ENCODE measurements around the gene PFN3. TPM values are rescaled to one million over a fixed set of nuclear protein-coding genes. Genes with fewer than 3 reads are reported as not detected.
A peak's percentile ranks its signal among the peaks of the same experiment; 100 is the strongest.
"Not testable (repeated sequence)": the region's sequence is repeated elsewhere in the genome, so short reads cannot be mapped to it uniquely, and the experiment has no call there.

PFN3 gene
- total RNA-seq, 6 experiments from 2014 or later: not detected

DNA sequence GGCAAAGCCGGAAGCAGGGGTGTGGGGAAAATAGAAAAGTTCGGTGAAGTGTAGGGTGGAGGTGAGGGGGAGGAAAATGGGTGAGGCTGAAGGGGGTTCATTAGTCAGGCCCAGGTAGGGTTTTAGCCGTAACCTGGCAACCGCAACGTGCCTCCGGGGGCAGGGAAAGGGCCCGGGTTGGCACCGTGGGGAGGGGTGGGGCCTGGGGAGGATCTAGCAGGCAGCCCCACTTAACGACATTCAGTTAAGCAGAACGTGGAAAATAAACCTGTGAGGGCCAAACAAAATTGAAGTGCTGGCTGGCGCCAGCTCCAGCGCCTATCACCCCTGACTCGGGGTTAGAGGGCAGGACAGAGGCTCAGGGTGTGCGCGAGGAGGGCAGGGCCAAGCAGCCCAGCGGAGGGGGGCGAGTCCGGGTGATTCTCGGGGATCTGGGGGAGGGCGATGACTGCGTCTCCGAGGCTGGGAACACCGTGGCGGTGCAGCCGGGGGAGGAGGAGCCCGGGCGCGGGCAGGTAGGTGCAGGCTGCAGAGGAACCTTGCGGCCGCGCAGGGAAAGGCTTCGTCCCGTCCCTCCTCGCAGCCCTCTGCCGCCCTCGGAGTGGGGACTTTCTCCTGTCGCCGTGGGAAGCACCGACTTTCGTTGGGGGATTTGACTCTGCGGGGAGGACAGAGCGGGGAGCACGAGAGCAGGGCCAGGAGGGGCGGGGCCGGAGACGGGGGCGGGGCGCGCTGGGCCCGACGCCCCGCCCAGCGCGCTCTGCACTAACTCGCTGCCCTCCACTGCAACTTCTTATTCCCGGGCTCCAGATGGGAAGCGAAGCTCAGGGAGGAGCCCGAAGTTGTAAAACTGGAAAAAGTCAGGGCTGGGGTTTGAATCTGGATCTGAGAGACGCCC lies 37.6 kb downstream of the PFN3 start:
- no peak for DNase-seq
- Mint-ChIP-seq H3K27ac (no peak overlapping the region), H3K27me3 (ENCODE audit: insufficient read depth) (peaks cover 17% of the 10 kb centered on the region)

DNA sequence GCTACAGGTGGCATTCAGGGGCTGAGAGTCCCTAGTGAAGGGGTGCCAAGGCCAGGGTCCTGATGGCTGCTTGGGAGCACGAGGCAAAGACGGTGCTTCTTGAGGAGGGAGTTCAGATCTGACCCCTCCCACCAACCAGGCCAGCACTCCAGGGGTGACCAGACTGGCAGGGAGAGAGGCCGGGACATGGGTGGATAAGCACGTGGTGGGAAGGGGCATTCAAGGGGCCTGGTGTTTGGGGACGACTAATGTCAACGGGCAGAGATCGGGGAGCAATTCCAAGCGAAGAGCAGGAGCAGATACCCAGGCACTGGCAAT lies 38.2 kb downstream of the PFN3 start:
- H3K4me3 Mint-ChIP-seq: peak overlapping the region; percentile 42; the same call in 1 of the 2 replicates

More for the DNA sequence above, 37.6 kb downstream of the PFN3 start:
- Mint-ChIP-seq H3K36me3 (ENCODE audit: low read depth) (no peaks in the 10 kb centered on the region), H3K4me1 (ENCODE audit: low read depth) (peaks cover 17% of the 10 kb centered on the region), H3K9me3 (no peaks in the 10 kb centered on the region), H3K4me3 (peak overlapping the region; percentile 74)
- TF ChIP-seq, protein P1, sequence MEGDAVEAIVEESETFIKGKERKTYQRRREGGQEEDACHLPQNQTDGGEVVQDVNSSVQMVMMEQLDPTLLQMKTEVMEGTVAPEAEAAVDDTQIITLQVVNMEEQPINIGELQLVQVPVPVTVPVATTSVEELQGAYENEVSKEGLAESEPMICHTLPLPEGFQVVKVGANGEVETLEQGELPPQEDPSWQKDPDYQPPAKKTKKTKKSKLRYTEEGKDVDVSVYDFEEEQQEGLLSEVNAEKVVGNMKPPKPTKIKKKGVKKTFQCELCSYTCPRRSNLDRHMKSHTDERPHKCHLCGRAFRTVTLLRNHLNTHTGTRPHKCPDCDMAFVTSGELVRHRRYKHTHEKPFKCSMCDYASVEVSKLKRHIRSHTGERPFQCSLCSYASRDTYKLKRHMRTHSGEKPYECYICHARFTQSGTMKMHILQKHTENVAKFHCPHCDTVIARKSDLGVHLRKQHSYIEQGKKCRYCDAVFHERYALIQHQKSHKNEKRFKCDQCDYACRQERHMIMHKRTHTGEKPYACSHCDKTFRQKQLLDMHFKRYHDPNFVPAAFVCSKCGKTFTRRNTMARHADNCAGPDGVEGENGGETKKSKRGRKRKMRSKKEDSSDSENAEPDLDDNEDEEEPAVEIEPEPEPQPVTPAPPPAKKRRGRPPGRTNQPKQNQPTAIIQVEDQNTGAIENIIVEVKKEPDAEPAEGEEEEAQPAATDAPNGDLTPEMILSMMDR (IDR thresholded peaks at IDR 0.05): no peak

DNA sequence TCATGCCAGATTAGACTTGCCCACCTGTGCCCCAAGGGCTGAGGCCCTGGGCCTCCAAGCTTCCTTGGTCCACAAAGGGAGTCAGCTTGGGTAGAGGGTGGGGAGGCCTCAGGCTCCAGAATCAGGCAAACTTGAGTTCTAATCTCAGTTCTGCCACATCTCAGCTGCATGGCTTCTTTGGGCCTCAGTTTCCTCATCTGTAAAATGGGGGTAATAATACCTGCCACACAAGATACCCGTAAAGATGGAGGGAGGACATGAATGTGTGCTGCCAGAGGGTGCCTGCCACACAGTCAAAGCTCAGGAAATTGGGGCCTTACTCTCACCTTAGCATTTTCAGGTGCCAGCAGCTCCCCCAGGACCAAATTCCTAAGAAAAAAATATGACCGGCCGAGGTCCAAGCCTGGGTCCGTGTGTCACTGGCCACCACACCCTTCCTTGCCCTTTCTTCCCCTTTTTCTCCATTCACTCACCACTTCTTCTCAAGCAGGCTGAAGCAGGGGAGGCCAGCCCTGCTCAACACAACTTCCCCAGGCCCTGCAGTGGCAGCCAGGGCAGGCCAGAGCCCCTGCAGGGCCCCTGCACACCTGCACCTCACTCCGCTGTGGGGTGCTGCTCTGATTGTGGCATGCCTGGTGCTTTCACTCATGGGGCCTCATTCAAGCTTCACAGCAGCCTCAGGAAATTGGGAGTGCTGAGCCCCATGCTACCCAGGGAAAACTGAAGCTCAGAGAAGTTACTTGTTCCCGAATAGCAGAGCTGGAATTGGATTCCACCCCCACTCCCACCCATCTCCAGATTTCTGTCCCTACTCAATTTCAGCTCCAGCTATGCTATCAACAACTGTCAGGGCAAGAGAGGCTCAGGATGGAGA lies 38.8 kb downstream of the PFN3 start:
- H3K27me3 Mint-ChIP-seq (ENCODE audit: insufficient read depth): peaks cover 19% of the 10 kb centered on the region
- no peak overlapping the region for H3K27ac Mint-ChIP-seq
- no peak for DNase-seq

More for the DNA sequence above, 38.2 kb downstream of the PFN3 start:
- no peak overlapping the region for H3K27ac Mint-ChIP-seq
- H3K4me1 Mint-ChIP-seq (ENCODE audit: low read depth): peaks cover 17% of the 10 kb centered on the region
- peaks cover 19% of the 10 kb centered on the region for H3K27me3 Mint-ChIP-seq (ENCODE audit: insufficient read depth)
- H3K9me3 Mint-ChIP-seq: no peaks in the 10 kb centered on the region
- TF ChIP-seq, protein P1 (IDR thresholded peaks at IDR 0.05): no peak
- no peaks in the 10 kb centered on the region for H3K36me3 Mint-ChIP-seq (ENCODE audit: low read depth)
- no peak for DNase-seq

DNA sequence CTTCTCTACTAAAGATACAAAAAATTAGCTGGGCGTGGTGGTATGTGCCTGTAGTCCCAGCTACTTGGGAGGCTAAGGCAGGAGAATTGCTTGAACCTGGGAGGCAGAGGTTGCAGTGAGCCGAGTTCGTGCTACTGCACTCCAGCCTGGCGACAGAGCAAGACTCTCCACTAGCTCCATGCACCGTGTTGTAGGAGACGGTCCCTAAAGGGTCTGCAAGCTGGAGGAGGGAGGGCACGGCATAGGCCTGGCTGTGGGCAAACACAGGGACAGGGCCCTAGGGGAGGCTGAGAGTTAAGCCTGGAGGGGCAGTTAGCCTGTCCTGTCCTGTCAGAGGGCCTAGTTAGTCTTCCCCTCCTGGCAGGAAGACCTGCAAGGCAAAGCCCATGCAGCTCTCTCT lies 39.7 kb downstream of the PFN3 start:
- H3K4me3 Mint-ChIP-seq; H3K4me1 Mint-ChIP-seq (ENCODE audit: low read depth); H3K27ac Mint-ChIP-seq; DNase-seq; H3K36me3 Mint-ChIP-seq (ENCODE audit: low read depth); H3K9me3 Mint-ChIP-seq: not testable (repeated sequence)
- peaks cover 22% of the 10 kb centered on the region for H3K27me3 Mint-ChIP-seq (ENCODE audit: insufficient read depth)

More for the DNA sequence above, 38.8 kb downstream of the PFN3 start:
- TF ChIP-seq, protein P1 (IDR thresholded peaks at IDR 0.05): no peak
- H3K4me1 Mint-ChIP-seq (ENCODE audit: low read depth): peaks cover 13% of the 10 kb centered on the region
- no peaks in the 10 kb centered on the region for H3K36me3 Mint-ChIP-seq (ENCODE audit: low read depth)
- peak overlapping the region; percentile 42; the same call in 1 of the 2 replicates for H3K4me3 Mint-ChIP-seq
- no peaks in the 10 kb centered on the region for H3K9me3 Mint-ChIP-seq

DNA sequence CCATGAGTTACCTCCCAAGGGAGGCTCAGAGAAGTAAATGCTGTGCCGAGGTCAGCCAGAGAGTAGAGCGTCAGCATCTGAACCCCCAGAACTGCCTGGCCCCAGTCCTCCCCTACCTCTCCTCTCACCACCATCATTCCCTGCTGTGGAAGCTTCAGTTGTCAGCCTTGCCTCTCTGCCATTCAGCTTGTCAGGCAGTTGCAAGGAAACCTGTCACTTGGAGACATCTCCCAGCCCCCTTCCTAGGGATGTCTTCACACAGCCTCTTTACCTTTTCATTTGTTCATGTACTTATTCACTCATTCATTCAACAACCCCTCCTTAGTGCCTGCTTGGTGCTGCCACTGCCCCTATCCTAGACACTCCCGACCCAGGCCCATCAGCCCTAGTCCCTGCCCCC lies 40.6 kb downstream of the PFN3 start:
- Mint-ChIP-seq H3K27ac (no peak overlapping the region), H3K4me3 (no peak overlapping the region), H3K27me3 (ENCODE audit: insufficient read depth) (peaks cover 26% of the 10 kb centered on the region), H3K36me3 (ENCODE audit: low read depth) (no peaks in the 10 kb centered on the region), H3K9me3 (no peaks in the 10 kb centered on the region), H3K4me1 (ENCODE audit: low read depth) (peaks cover 7% of the 10 kb centered on the region)
- TF ChIP-seq, protein P1 (IDR thresholded peaks at IDR 0.05): no peak
- DNase-seq: no peak
